ENCODE measurements around the gene CLK2. TPM values are rescaled to one million over a fixed set of nuclear protein-coding genes. Genes with fewer than 3 reads are reported as not detected.
"Not testable (repeated sequence)": the region's sequence is repeated elsewhere in the genome, so short reads cannot be mapped to it uniquely, and the experiment has no call there.

CLK2 gene
- polyA plus RNA-seq, 12 donors: 32.8 to 79.5 (median 38.6) TPM; not detected in 1

GRCh38 chr1:155247667-155248553 is 25.4 kb downstream of the CLK2 start:
- no peak for DNase-seq

GRCh38 chr1:155246796-155247195 is 26.5 kb downstream of the CLK2 start:
- DNase-seq: not testable (repeated sequence)

- DNase-seq: no peak
Observed at GRCh38 chr1:155245163-155245524, 28.2 kb downstream of the CLK2 start.

GRCh38 chr1:155244368-155245162 is 28.7 kb downstream of the CLK2 start:
- DNase-seq: peak; percentile 99

DNA sequence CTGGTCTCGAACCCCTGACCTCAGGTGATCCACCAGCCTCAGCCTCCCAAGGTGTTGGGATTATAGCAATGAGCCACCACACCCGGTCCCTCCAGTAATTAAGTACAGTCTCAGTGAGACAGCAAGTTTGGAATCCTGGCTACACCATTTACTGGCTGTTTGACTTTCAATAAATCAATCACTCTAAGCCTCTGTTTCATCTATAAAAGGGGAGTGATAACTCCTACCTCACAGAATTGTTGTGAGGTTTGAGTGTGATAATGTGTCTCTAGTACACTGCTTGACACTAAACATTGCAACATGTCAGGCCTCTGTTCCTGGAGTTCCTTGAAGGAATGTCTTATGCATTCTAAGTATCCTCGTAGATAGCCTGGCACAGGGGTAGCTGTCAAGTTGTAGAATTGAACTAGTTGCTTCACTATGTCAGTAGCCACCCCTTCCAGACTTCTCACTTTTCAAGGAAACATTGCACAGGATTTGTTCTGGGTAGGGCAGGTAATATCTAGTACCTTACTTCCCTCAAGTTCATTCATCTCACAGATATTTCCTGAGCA is 30.4 kb downstream of the CLK2 start:
- no peak for DNase-seq

DNA sequence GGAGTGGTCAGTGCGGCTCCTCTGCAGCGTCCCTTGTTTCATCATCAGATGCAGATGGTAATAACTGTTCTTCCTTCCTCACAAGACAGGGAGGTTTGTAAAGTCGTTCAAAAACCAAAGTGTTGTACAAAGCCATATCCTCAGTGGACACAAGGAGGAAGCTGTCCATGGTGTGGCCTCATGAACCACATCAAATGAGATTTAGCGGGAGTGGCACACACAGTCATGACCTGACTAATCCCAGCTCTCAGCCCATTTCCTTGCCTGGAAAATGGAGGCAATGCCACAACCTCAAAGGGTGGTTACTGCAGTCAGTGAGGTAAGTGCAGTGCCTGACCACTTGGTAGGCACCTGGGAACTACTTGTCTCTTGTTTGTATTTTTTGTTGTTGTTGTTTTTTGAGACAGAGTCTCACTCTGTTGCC is 31.5 kb downstream of the CLK2 start:
- DNase-seq: no peak

DNA sequence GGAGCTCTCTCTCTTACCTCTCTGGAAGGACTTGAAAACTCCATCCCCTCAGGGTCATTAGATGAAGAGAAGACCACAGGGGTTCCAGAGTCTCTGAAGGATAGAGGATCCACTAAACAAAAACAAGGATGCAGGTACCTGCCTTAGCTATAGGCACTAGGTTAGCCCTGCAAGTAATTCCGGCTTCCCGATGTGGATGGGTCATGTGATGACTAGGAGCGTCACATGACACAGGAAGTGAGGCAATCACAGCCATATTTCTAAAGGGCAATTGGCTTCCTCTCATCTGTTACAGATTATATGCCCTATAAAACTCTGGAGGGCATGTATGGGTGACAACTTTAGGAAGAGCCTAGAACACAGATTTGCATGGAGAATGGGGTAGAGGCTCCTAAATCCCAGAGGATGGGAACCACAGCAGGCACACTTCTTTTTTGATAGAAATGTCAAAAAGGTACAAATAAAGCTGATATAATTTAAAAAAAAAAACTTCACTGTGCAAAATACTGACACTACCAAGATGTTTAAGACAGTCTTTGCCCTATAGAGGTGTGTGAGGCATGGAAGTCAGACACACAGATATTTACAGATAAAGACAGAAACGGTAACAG is 32.1 kb downstream of the CLK2 start:
- DNase-seq: peak; percentile 77

DNA sequence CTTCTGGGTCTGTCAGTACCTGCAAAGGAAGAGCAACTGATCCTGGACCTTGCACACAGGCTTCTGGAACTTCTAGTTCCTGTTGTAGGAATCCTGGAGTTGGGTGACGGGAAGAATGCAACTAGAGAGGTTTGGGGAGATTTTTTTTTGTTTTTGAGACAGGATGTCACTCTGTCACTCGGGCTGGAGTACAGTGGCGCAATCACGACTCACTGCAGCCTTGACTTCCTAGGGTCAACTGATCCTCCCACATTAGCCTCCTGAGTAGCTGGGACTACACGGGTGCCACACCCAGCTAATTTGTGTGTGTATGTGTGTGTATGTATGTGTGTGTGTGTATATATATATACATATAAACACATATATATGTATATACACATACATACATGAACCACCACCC is 36.9 kb downstream of the CLK2 start:
- no peak for DNase-seq

- not testable (repeated sequence) for DNase-seq
Observed at GRCh38 chr1:155235375-155235774, 37.9 kb downstream of the CLK2 start.

DNA sequence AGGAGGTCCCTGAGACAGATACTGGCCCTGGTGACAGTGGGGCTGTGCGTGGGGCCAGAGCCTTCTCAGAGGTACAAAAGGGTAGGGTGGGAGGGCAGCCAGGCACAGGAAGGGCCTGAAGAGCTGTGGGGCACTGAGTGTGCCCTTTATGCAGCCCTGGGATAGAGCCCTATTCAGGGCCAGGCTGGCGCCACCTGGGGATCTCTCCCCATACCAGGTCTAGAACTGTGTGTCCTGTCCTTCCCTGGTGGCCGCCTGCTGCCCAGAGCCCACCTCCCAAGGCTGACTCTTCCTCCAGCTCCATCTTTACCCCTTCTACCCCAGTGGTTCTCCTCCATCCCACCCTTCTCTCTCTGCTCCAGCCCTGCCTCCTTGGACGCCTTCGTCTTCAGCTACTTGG is 39.8 kb downstream of the CLK2 start:
- not testable (repeated sequence) for DNase-seq

- DNase-seq: peak; percentile 92
Observed at GRCh38 chr1:155232001-155232978, 41.0 kb downstream of the CLK2 start.

DNA sequence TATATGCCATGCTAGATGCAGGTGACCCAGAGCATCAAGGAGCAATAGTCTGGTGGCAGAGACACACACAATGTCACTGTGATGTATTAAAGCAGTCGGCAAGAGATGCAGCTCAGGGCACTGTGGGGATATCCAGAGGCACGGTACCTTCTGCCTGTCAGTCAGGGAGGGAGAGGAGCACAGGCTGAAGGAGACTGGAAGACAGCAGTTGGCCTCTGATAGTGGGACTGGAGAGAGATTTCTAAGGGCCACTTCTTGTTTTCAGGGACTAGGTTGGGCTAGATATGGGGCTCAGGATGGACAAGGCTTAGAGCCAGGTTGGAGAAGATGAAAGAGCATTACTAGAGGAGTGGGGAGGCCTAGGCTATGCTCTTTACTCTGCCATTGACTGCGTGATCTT is 42.0 kb downstream of the CLK2 start:
- DNase-seq: not testable (repeated sequence)

GRCh38 chr1:155228096-155228427 is 45.2 kb downstream of the CLK2 start:
- no peak for DNase-seq

GRCh38 chr1:155227261-155228095 is 45.8 kb downstream of the CLK2 start:
- peak; percentile 99 for DNase-seq

- no peak for DNase-seq
Observed at GRCh38 chr1:155226910-155227260, 46.4 kb downstream of the CLK2 start.

DNA sequence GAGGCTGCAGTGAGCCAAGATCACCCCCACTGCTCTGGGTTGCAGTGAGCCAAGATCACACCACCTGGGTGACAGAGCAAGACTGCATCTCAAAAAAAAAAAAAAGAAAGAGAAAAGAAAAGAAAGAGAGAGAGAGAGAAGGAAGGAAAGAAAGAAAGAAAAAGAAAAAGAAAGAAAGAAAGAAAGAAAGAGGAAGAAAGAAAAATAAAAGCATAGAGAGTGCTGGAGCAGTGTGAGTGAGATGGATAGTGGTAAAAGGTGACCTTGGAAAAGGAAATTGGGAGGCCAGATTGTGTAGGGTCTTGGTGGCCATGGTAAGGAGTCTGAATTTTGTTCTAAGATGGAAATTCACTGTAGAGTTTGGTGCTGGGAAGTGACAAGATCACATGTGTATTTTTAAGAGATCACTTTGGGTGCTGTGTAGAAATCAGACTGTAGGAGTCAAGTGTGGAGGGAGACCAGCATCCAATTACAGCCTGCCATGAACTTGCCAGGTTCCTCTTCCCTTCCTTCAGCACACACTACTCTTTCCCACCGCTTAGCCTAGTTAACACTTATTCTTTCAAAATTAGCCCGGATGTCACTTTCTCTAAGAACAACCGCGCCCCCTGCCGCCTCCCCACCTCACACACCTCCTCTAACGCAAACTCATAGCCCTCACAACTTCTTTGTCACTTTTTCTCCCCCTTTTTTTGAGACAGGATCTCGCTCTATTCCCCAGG is 47.0 kb downstream of the CLK2 start:
- peak; percentile 78 for DNase-seq

DNA sequence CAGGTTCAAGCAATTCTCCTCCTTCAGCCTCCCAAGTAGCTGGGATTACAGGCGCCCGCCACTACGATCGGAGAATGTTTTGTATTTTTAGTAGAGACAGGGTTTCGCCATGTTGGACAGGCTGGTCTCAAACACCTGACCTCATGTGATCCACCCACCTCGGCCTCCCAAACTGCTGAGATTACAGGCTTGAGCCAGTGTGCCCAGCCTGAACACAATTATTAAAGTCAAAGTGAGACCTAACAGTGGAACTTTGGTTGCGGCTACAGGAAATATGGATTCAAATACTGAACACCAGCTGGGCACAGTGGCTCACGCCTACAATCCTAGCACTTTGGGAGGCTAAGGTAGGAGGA is 47.9 kb downstream of the CLK2 start:
- DNase-seq: not testable (repeated sequence)

GRCh38 chr1:155223047-155223446 is 50.3 kb downstream of the CLK2 start:
- no peak for DNase-seq

DNA sequence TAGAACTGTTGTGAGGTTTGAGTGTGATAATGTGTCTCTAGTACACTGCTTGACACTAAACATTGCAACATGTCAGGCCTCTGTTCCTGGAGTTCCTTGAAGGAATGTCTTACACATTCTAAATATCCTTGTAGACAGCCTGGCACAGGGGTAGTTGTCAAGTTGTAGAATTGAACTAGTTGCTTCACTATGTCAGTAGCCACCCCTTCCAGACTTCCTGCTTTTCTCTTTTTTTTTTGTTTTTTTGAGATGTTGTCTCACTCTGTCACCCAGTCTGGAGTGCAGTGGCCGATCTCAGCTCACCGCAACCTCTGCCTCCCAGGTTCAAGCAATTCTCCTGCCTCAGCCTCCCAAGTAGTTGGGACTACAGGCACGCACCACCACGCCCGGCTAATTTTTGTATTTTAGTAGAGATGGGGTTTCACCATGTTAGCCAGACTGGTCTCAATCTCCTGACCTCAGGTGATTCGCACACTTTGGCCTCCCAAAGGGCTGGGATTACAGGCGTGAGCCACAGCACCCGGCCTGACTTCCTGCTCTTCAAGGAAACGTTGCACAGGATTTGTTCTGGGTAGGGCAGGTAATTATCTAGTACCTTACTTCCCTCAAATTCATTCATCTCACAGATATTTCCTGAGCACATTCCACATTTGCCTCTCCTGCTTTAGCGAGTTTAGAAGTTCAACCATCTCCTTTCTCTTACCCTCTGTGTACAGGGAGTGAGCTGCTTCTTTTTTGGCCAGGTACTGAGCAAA is 52.9 kb downstream of the CLK2 start:
- not testable (repeated sequence) for DNase-seq
